OCI-LY3 (cell line): ENCODE results near the gene AGFG1.

Source experiments
- H2AFZ ChIP-seq: fragments of 200-600, 300-600 bp; shearing (Covaris generic); 2 replicates; pipeline ENCODE4 v1.6.0; 2014; ENCODE audit warnings: antibody characterized with exemption, low read depth, low read length
- H3K27ac ChIP-seq: fragments of 200-600, 300-600 bp; sonication (generic); 2 replicates; pipeline ENCODE4 v1.5.1; 2014; ENCODE audit warnings: mild to moderate bottlenecking, low read length, moderate library complexity, mixed read lengths
- H3K27me3 ChIP-seq: fragments of 200-600, 300-600 bp; sonication (generic); 2 replicates; pipeline ENCODE4 v1.6.1; 2014; ENCODE audit warnings: low read depth, low read length, mixed read lengths
- H3K36me3 ChIP-seq: fragments of 200-600, 300-600 bp; sonication (generic); replicated peaks from 2 replicates; pipeline ENCODE3; 2014; ENCODE audit warnings: low read depth, low read length, mixed read lengths
- H3K4me1 ChIP-seq: fragments of 300-600, 200-600 bp; sonication (generic); 2 replicates; pipeline ENCODE4 v1.6.1; 2014; ENCODE audit warnings: low read length, mixed read lengths
- H3K4me2 ChIP-seq: fragments of 200-600, 300-600 bp; sonication (generic); 2 replicates; pipeline ENCODE4 v1.6.1; 2014; ENCODE audit warnings: low read length, mixed read lengths
- H3K4me3 ChIP-seq: fragments of 300-600, 200-600 bp; sonication (generic); 2 replicates; pipeline ENCODE4 v1.5.1; 2014; ENCODE audit warnings: antibody characterized with exemption, mild to moderate bottlenecking, low read length, moderate library complexity
- H3K79me2 ChIP-seq: fragments of 300-600, 200-600 bp; shearing (Covaris generic); 2 replicates; pipeline ENCODE4 v1.6.1; 2014; ENCODE audit warnings: mild to moderate bottlenecking, low read length, mixed read lengths
- H3K9ac ChIP-seq: fragments of 300-600, 200-600 bp; shearing (Covaris generic); 2 replicates; pipeline ENCODE4 v1.6.0; 2014; ENCODE audit warnings: mild to moderate bottlenecking, low read length, moderate library complexity
- H3K9me3 ChIP-seq: fragments of 200-600, 300-600 bp; shearing (Covaris generic); 2 replicates; pipeline ENCODE4 v1.6.1; 2014; ENCODE audit warnings: low read length, mixed read lengths; ENCODE audit not compliant: insufficient read depth
- H4K20me1 ChIP-seq: fragments of 200-600, 300-600 bp; sonication (generic); 2 replicates; pipeline ENCODE4 v1.6.1; 2016; ENCODE audit warnings: low read length, mixed read lengths; ENCODE audit not compliant: insufficient read depth
- CTCF ChIP-seq: fragments of 200-600, 300-600 bp; sonication (generic); IDR thresholded peaks from 2 replicates; pipeline ENCODE4 v1.5.1; 2014; ENCODE audit warnings: antibody characterized with exemption, low read length, low read depth
- EZH2phosphoT487 ChIP-seq: fragments of 200-600 bp; shearing (Covaris generic); IDR thresholded peaks from 2 replicates; pipeline ENCODE4 v1.6.1; 2018; ENCODE audit warnings: antibody characterized with exemption, mixed run types, low read depth

AGFG1 gene

GRCh38 chr2:227504700-227505099 is 32.7 kb downstream of the AGFG1 start:
- Histone ChIP-seq H3K4me3 (no peak overlapping the region), H3K4me2 (no peak overlapping the region), H3K27me3 (no peaks in the 10 kb centered on the region), H3K27ac (no peak overlapping the region), H3K79me2 (peaks cover 62% of the 10 kb centered on the region), H2AFZ (no peak overlapping the region), H3K9ac (no peak overlapping the region), H3K36me3 (no peaks in the 10 kb centered on the region), H3K9me3 (no peaks in the 10 kb centered on the region), H3K4me1 (no peaks in the 10 kb centered on the region), H4K20me1 (peaks cover 23% of the 10 kb centered on the region; the same call in 1 of the 2 replicates)
- TF ChIP-seq EZH2phosphoT487 (no peak), CTCF (no peak)

GRCh38 chr2:227506456-227506855 is 34.5 kb downstream of the AGFG1 start:
- Histone ChIP-seq H2AFZ (no peak overlapping the region), H3K4me2 (no peak overlapping the region), H3K27ac (no peak overlapping the region), H3K27me3 (no peaks in the 10 kb centered on the region), H3K4me1 (no peaks in the 10 kb centered on the region), H3K4me3 (no peak overlapping the region), H3K79me2 (peaks cover 75% of the 10 kb centered on the region), H4K20me1 (peaks cover 30% of the 10 kb centered on the region; the same call in 1 of the 2 replicates), H3K36me3 (no peaks in the 10 kb centered on the region), H3K9ac (no peak overlapping the region), H3K9me3 (no peaks in the 10 kb centered on the region)
- no peak for TF ChIP-seq EZH2phosphoT487
- no peak for TF ChIP-seq CTCF

GRCh38 chr2:227507963-227508362 is 36.0 kb downstream of the AGFG1 start:
- no peak overlapping the region for H3K4me3 ChIP-seq
- H2AFZ ChIP-seq, result no peak overlapping the region
- no peak overlapping the region for H3K4me2 ChIP-seq
- peaks cover 81% of the 10 kb centered on the region for H3K79me2 ChIP-seq
- no peaks in the 10 kb centered on the region for H3K36me3 ChIP-seq
- H3K9ac ChIP-seq, result no peak overlapping the region
- H3K27me3 ChIP-seq, result no peaks in the 10 kb centered on the region
- no peaks in the 10 kb centered on the region for H3K4me1 ChIP-seq
- H3K9me3 ChIP-seq, result no peaks in the 10 kb centered on the region
- no peak overlapping the region for H3K27ac ChIP-seq
- TF ChIP-seq CTCF, result no peak
- no peak for TF ChIP-seq EZH2phosphoT487
- peaks cover 38% of the 10 kb centered on the region for H4K20me1 ChIP-seq

- peaks cover 78% of the 10 kb centered on the region for H3K79me2 ChIP-seq
- no peak overlapping the region for H3K4me3 ChIP-seq
- H3K27ac ChIP-seq, result no peak overlapping the region
- H3K4me2 ChIP-seq, result no peak overlapping the region
- H3K9ac ChIP-seq, result no peak overlapping the region
- peaks cover 39% of the 10 kb centered on the region for H4K20me1 ChIP-seq
- TF ChIP-seq EZH2phosphoT487 (no peak), CTCF (no peak)
- H3K4me1 ChIP-seq, result no peaks in the 10 kb centered on the region
- H3K36me3 ChIP-seq, result no peaks in the 10 kb centered on the region
- no peaks in the 10 kb centered on the region for H3K9me3 ChIP-seq
- H2AFZ ChIP-seq, result no peak overlapping the region
- no peaks in the 10 kb centered on the region for H3K27me3 ChIP-seq
These were observed 37.1 kb downstream of the AGFG1 start for GRCh38 chr2:227509076-227509475.
